CD4-positive, alpha-beta T cell treated with Interleukin-21 for 1 hour (primary cell): ENCODE results near the gene RTP2.

Experiments used
- DNase-seq: peaks from one replicate; pipeline ENCODE4 v3.0.0-alpha.2; 2020

RTP2 gene

GRCh38 chr3:187665764-187666402 lies 36.5 kb downstream of the RTP2 start:
- DNase-seq, result no peak

DNA sequence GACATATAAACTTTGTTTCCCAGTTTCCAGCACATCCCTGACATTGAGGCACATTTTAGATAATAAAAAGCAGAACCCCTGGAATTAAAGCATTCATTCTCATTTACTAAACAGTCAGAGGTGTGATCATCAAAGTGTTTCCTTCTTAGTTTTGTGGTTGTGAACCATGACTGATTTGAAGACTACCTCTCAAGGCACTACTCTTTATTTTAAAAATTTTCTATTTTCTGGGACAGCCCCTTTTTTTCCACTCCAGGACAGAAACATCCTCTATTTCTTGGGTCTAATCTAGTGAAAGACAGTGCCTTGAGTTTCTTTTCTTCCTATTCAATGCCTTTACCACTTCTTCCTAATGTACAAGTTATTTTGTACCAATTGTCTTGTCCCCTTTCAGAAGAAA lies 37.3 kb downstream of the RTP2 start:
- DNase-seq, result no peak

GRCh38 chr3:187662848-187663409 lies 39.4 kb downstream of the RTP2 start:
- DNase-seq, result no peak

DNA sequence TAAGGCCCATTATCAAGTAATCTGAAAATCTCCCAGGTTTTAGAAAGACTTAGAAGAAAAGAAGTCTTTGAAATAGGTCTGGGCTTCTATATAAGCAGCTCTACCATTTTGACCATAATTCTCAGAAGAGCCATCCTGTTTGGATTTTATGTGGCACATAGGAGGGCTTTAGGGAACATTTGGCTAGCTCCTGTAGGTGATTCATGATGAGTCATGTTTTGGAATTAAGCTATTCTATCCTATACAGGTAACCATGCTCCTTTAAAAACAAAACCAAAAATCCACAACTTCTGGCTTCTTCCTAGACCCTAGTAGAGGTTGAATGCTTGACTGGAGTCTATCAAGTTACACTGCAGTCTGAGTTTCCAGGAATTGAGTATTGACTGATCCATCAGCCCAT lies 41.1 kb downstream of the RTP2 start:
- no peak for DNase-seq

DNA sequence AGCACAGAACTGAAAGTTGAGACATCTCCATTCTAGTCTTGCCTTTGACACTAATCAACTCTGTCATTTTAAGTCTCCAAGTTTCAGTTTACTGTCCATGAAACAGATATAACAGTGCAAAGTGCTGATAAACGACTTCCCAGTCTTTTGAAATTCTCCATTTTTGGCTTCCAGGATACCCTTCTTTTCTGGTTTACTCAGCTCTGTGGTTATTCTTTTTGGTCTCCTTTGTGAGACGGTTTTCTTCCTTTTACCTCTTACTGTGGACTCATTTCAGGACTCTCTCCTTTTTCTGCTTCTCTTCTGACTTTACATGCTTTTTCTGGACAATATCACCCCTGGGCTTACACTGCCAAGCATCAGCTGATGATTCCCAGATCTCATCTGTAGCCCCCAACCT lies 51.1 kb downstream of the RTP2 start:
- no peak for DNase-seq
